Small intestine (tissue), 7 donors: Measurements from ENCODE around the gene HRH1. TPM values are rescaled to one million over a fixed set of nuclear protein-coding genes. Genes with fewer than 3 reads are reported as not detected.

Source experiments
- DNase-seq, 2 donors: peaks; one replicate each; pipeline versions ENCODE4 v3.0.0 to v3.0.0-alpha.2; 2013
- FAIRE-seq: peaks from 2 replicates; lab custom pipeline; 2012; peaks lifted over from hg19 to GRCh38; lab: Jason Lieb, UNC
- H3K27ac ChIP-seq, 3 donors: one replicate each; pipeline ENCODE4 v1.5.1; 2013; ENCODE audit warnings: low read length in 2 of 3, mild to moderate bottlenecking in 2 of 3, control low read depth in 1 of 3, inconsistent platforms in 1 of 3, low read depth in 1 of 3, moderate library complexity in 1 of 3
- H3K27me3 ChIP-seq, 3 donors: one replicate each; pipeline ENCODE4 v1.6.1; 2013; ENCODE audit warnings: low read length in 3 of 3, inconsistent platforms in 1 of 3; ENCODE audit not compliant: control insufficient read depth in 3 of 3, insufficient read depth in 3 of 3
- H3K36me3 ChIP-seq, 3 donors: one replicate each; pipeline ENCODE4 v1.6.1; 2013; ENCODE audit warnings: low read length in 3 of 3, inconsistent platforms in 1 of 3, low read depth in 1 of 3, mild to moderate bottlenecking in 1 of 3, moderate library complexity in 1 of 3; ENCODE audit not compliant: control insufficient read depth in 3 of 3, insufficient read depth in 2 of 3
- H3K4me1 ChIP-seq, 3 donors: one replicate each; pipeline ENCODE4 v1.6.1; 2013; ENCODE audit warnings: low read length in 2 of 3, inconsistent platforms in 1 of 3, low read depth in 1 of 3, mild to moderate bottlenecking in 1 of 3, moderate library complexity in 1 of 3; ENCODE audit not compliant: control insufficient read depth in 3 of 3, insufficient read depth in 2 of 3
- H3K4me3 ChIP-seq, 3 donors: one replicate each; pipeline ENCODE4 v1.5.1; 2013; ENCODE audit warnings: low read length in 3 of 3, control low read depth in 1 of 3, inconsistent platforms in 1 of 3, low read depth in 1 of 3, mild to moderate bottlenecking in 1 of 3, moderate library complexity in 1 of 3
- H3K9me3 ChIP-seq, 2 donors: one replicate each; pipeline ENCODE4 v1.6.1; 2013; ENCODE audit warnings: low read depth in 1 of 2, low read length in 1 of 2; ENCODE audit not compliant: control insufficient read depth in 2 of 2, insufficient read depth in 1 of 2
- WGBS, 3 donors: extraction: QIAGEN DNeasy Blood & Tissue Kit; methylation state at CpG; one replicate each; pipeline ENCODE4 v1.1.7; 2013; 5-methylcytosine and 5-hydroxymethylcytosine counted together
- polyA plus RNA-seq, 4 donors: library from polyadenylated mRNA; stranded (reverse) in 3 of 4; unstranded in 1 of 4; fragments of 200-250 nt in 3 of 4; fragments of 120-200 nt in 1 of 4; gene quantifications; one replicate each; pipeline versions ENCODE4 v1.2.1 to v1.2.3, GENCODE V29; 2013
- donor health status: healthy with polysubstance abuse.
- donor health status: control.
- donor health status: control.
- donor health status: Bipolar disorder and iron deficiency.
- donor health status: healthy.

The HRH1 gene
- polyA plus RNA-seq, 4 donors = 1.1 to 3.8 (median 1.5) TPM

GRCh38 chr3:11186771-11187191 is 32.5 kb downstream of the HRH1 start:
- FAIRE-seq (no peak), DNase-seq (no peak)
- H3K9me3 ChIP-seq = no peaks in the 10 kb centered on the region
- H3K4me3 ChIP-seq = no peak overlapping the region
- H3K27me3 ChIP-seq = no peaks in the 10 kb centered on the region
- 60 to 83% (median 65%) methylated on average over 2 of the region's 2 CpGs for WGBS, 3 donors
- no peak overlapping the region for H3K27ac ChIP-seq
- H3K4me1 ChIP-seq = no peaks in the 10 kb centered on the region
- H3K36me3 ChIP-seq = no peaks in the 10 kb centered on the region

GRCh38 chr3:11187681-11188080 is 33.4 kb downstream of the HRH1 start:
- Histone ChIP-seq H3K27me3 (no peaks in the 10 kb centered on the region), H3K36me3 (no peaks in the 10 kb centered on the region), H3K4me1 (no peaks in the 10 kb centered on the region), H3K4me3 (no peak overlapping the region), H3K27ac (no peak overlapping the region), H3K9me3 (no peaks in the 10 kb centered on the region)
- no peak for FAIRE-seq
- DNase-seq = no peak
- 68 to 75% (median 72%) methylated on average over 3 of the region's 3 CpGs for WGBS, 3 donors

- 70 to 88% (median 84%) methylated on average over 6 of the region's 6 CpGs for WGBS, 3 donors
- no peaks in the 10 kb centered on the region for H3K9me3 ChIP-seq
- H3K36me3 ChIP-seq = no peaks in the 10 kb centered on the region
- H3K27ac ChIP-seq = no peak overlapping the region
- no peak overlapping the region for H3K4me3 ChIP-seq
- DNase-seq (no peak), FAIRE-seq (no peak)
- no peaks in the 10 kb centered on the region for H3K4me1 ChIP-seq
- H3K27me3 ChIP-seq = no peaks in the 10 kb centered on the region
Observed at GRCh38 chr3:11188231-11188630, 33.9 kb downstream of the HRH1 start.

GRCh38 chr3:11195201-11195600 is 40.9 kb downstream of the HRH1 start:
- DNase-seq (no peak), FAIRE-seq (no peak)
- Histone ChIP-seq H3K27me3 (no peaks in the 10 kb centered on the region), H3K27ac (peak overlapping the region in 1 of 3 donors; percentile 17), H3K9me3 (no peaks in the 10 kb centered on the region), H3K4me3 (no peak overlapping the region), H3K36me3 (no peaks in the 10 kb centered on the region), H3K4me1 (peaks cover 0 to 3% (median 0%) of the 10 kb centered on the region in 3 donors)
- 39 to 64% (median 58%) methylated on average over 5 of the region's 5 CpGs for WGBS, 3 donors

- no peak overlapping the region for H3K4me3 ChIP-seq
- no peaks in the 10 kb centered on the region for H3K36me3 ChIP-seq
- no peak for FAIRE-seq
- no peaks in the 10 kb centered on the region for H3K27me3 ChIP-seq
- peak in 1 of 2 donors; percentile 17 for DNase-seq
- H3K9me3 ChIP-seq = no peaks in the 10 kb centered on the region
- peaks cover 0 to 3% (median 0%) of the 10 kb centered on the region in 3 donors for H3K4me1 ChIP-seq
- 24 to 35% (median 26%) methylated on average over 10 of the region's 10 CpGs for WGBS, 3 donors
- H3K27ac ChIP-seq = peak overlapping the region in 1 of 3 donors; percentile 17
Observed at GRCh38 chr3:11195721-11196332, 41.5 kb downstream of the HRH1 start.

GRCh38 chr3:11197484-11197883 is 43.2 kb downstream of the HRH1 start:
- H3K4me1 ChIP-seq = peaks cover 0 to 3% (median 3%) of the 10 kb centered on the region in 3 donors
- no peaks in the 10 kb centered on the region for H3K36me3 ChIP-seq
- FAIRE-seq (no peak), DNase-seq (no peak)
- no peak overlapping the region for H3K4me3 ChIP-seq
- no peaks in the 10 kb centered on the region for H3K27me3 ChIP-seq
- H3K27ac ChIP-seq = no peak overlapping the region
- 30 to 37% (median 34%) methylated on average over 1 of the region's 1 CpG for WGBS, 3 donors
- H3K9me3 ChIP-seq = no peaks in the 10 kb centered on the region

GRCh38 chr3:11198070-11198469 is 43.8 kb downstream of the HRH1 start:
- Histone ChIP-seq H3K9me3 (no peaks in the 10 kb centered on the region), H3K4me1 (peaks cover 0 to 3% (median 3%) of the 10 kb centered on the region in 3 donors), H3K27ac (no peak overlapping the region), H3K36me3 (no peaks in the 10 kb centered on the region), H3K27me3 (no peaks in the 10 kb centered on the region), H3K4me3 (no peak overlapping the region)
- DNase-seq (no peak), FAIRE-seq (no peak)
- 53 to 65% (median 59%) methylated on average over 8 of the region's 8 CpGs for WGBS, 3 donors

GRCh38 chr3:11198495-11198894 is 44.2 kb downstream of the HRH1 start:
- Histone ChIP-seq H3K36me3 (no peaks in the 10 kb centered on the region), H3K4me3 (no peak overlapping the region), H3K4me1 (peaks cover 0 to 3% (median 3%) of the 10 kb centered on the region in 3 donors), H3K9me3 (no peaks in the 10 kb centered on the region), H3K27ac (no peak overlapping the region), H3K27me3 (no peaks in the 10 kb centered on the region)
- 63 to 75% (median 73%) methylated on average over 4 of the region's 4 CpGs for WGBS, 3 donors
- FAIRE-seq (no peak), DNase-seq (no peak)
